ENCODE data around the gene PLEKHG4B.
"Not testable (repeated sequence)": the region's sequence is repeated elsewhere in the genome, so short reads cannot be mapped to it uniquely, and the experiment has no call there.

Gene PLEKHG4B

DNA sequence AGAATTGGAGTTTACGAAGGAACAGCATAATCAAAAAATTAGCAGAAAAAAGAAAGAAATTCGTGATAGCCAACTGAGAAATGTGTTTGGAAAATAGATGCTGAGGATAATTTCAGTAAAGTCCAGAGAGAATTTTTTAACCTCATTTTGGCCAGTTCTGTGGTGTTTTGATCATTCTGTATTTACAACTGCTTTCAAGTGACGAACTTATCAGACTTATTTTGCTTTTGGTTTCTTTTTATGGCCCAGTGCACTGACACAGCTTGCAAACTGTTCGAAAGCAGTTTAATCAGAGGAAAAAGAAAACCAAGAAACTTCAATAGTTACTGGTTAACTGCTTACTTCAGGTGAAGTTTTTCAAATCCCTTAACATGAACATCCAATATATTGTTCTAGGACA, 128.0 kb downstream of the PLEKHG4B start:
- DNase-seq (ENCODE audit: low read depth in 3 of 3) = no peak

- DNase-seq (ENCODE audit: low read depth in 3 of 3) = not testable (repeated sequence)
Observed at GRCh38 chr5:222951-223715, 131.2 kb downstream of the PLEKHG4B start.

DNA sequence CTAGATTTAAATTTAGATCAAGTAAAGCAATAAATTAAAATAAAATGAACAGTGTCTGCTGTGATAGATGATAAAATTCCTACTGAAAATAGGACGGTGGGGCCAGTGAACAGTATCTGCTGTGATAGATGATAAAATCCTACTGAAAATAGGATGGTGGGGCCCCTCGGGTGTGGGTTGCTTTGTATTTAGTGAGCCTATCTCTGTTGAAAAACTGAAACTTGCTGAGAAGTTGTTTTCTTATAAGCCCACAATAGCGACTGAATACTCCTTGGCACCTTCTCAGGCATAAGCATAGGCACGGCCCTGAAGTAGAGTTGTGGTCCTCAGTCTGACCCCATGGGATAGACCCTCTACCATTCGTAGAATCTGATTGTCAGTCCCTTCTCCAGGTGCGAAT, 131.8 kb downstream of the PLEKHG4B start:
- DNase-seq (ENCODE audit: low read depth in 3 of 3) = no peak

DNA sequence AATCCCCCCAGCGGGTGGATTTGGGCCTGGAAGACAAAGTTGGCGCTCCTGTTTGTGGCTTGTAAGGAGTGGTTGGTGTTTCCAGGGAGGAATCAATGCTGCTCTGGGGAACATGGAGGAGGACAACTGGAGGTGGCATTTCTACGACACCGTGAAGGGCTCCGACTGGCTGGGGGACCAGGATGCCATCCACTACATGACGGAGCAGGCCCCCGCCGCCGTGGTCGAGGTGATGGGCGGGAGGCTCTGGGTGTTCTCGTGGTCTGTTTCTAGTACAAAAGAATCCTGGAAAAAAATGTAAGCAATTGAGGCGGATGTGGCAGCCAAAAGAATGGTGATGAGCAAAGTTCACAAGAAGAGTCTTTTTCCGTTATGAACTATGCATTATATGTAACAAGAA, 133.4 kb downstream of the PLEKHG4B start:
- no peak for DNase-seq (ENCODE audit: low read depth in 3 of 3)

DNA sequence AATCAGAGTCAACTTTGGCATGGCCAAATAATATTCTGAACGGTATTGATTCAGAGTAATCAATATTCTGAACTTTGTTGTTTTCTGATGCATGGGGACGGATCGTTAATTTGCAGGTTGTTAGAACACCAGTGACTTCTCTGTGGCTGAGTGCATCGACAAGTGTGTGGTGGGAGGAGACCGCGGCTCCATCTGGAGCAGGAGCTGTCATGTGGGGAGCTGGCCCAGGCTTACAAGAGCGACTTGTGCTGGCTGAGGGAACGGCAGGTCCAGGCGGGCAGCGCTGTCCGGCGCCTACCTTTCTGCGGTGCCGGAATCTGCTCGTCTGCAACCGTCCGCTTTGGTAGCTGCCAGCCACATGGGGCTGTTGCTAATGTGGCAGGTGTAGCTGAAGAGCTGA, 135.4 kb downstream of the PLEKHG4B start:
- DNase-seq (ENCODE audit: low read depth in 3 of 3) = not testable (repeated sequence)

DNA sequence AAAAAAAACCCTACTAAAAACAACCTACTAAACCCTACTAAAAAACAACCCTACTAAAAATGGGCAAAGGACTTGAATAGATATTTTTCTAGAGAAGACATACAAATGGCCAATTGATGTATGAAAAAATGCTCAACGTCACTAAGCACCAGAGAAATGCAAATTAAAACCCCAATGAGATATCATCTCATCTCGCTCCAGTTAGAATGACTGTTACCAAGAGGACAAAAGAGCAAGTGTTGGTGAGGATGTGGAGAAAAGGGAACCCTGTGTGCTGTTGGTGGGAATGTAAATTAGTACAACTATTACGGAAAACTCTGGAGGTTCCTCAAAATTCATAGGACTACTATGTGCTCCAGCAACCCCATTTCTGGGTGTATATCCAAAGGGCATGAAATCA, 136.9 kb downstream of the PLEKHG4B start:
- no peak for DNase-seq (ENCODE audit: low read depth in 3 of 3)

DNA sequence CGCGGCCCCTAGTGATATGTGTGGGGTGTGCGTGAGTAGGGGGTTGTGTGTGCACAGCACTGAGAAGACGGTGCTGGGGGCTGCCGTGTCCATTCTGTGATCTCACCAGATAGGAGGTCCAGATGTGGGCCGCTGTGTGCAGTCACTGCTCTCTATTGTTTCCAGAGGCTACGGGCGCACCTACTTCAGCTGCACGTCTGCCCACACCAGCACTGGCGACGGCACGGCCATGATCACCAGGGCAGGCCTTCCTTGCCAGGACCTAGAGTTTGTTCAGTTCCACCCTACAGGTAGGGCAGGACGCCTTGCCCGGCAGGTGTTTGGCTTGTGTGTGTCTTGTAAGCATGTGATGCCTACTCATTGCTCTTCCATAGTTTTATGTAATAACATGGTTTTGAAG, 138.7 kb downstream of the PLEKHG4B start:
- DNase-seq (ENCODE audit: low read depth in 3 of 3) = no peak

DNA sequence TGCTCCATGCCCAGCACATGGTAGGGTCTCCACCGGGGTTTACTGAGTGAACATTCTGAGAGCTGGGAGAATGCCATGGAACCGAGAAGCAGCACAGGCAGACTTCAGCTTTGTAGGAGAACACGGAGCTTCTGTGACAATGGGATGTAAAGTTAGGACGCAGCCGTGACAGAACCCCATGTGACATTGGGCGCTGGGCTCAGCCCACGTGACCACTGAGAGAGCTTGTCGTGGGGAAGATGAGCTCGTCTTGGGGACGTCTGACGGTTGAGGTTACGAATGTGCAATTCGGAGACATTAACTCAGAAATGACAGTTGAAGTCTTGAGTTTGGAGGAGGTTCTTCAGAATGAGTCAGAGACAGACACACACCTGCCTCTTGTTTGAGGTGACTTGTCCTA, 139.7 kb downstream of the PLEKHG4B start:
- DNase-seq (ENCODE audit: low read depth in 3 of 3) = no peak

DNA sequence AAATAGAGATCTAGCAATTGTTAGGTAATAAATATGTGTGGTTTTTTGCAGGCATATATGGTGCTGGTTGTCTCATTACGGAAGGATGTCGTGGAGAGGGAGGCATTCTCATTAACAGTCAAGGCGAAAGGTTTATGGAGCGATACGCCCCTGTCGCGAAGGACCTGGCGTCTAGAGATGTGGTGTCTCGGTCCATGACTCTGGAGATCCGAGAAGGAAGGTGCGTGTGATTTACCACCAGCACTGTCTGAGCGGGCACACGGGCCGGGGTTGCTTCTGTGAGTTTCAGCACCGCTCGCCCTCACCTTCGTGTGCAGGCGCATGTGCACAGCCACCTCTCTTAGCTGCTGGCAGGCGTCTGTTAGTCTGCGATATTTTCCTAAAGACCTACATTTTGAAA, 141.5 kb downstream of the PLEKHG4B start:
- not testable (repeated sequence) for DNase-seq (ENCODE audit: low read depth in 3 of 3)

- no peak for DNase-seq (ENCODE audit: low read depth in 3 of 3)
Observed at GRCh38 chr5:234450-234849, 142.5 kb downstream of the PLEKHG4B start.

GRCh38 chr5:235527-235926, 143.6 kb downstream of the PLEKHG4B start:
- DNase-seq (ENCODE audit: low read depth in 3 of 3) = not testable (repeated sequence)

DNA sequence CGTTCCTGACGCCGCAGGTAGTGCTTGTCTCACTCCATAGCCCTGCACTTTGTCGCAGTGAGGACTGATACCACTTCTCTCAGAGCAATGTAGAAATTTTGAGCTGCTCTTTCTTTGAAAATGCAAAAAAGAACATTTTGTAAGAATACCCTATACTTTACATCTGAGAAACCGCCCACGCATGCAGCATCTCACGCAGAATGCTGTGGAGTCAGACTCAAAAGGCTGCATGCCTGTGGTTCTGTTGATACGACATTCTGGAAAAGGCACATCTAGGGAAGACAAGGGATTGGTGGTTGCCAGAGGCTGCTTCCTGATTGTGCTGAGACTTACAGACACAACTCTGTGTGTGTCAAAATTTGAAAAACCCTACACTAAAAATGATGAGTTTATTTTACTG, 146.0 kb downstream of the PLEKHG4B start:
- DNase-seq (ENCODE audit: low read depth in 3 of 3) = not testable (repeated sequence)
